Left kidney (tissue), 8 donors: ENCODE data around the gene OGDH. TPM values are rescaled to one million over a fixed set of nuclear protein-coding genes. Genes with fewer than 3 reads are reported as not detected.
A peak's percentile ranks its signal among the peaks of the same experiment; 100 is the strongest.
"Not testable (repeated sequence)": the region's sequence is repeated elsewhere in the genome, so short reads cannot be mapped to it uniquely, and the experiment has no call there.

ENCODE experiments used
- DNase-seq: peaks from one replicate; pipeline ENCODE4 v3.0.0-alpha.2; 2013
- long read RNA-seq, 8 donors: transcript quantifications; one replicate each; lab custom pipeline, GENCODE V29; 2026
- polyA plus RNA-seq: library from polyadenylated mRNA; unstranded; fragments of 120-200 nt; gene quantifications from one replicate; pipeline ENCODE4 v1.2.1, GENCODE V29; 2013; ENCODE audit not compliant: insufficient read length

Gene OGDH
- 86.0 TPM for polyA plus RNA-seq
- long read RNA-seq, donor 1, full-length matches to known transcripts: 9 of 38 reads
- long read RNA-seq, donor 1, partial matches to known transcripts: 29 of 38 reads
- long read RNA-seq, donor 1, other reads (novel, unspliced or antisense): 0 of 38 reads
- long read RNA-seq, donor 2, full-length matches to known transcripts: 4 of 4 reads
- long read RNA-seq, donor 2, partial matches to known transcripts: 0 of 4 reads
- long read RNA-seq, donor 2, other reads (novel, unspliced or antisense): 0 of 4 reads
- long read RNA-seq, donor 3, full-length matches to known transcripts: 7 of 7 reads
- long read RNA-seq, donor 3, partial matches to known transcripts: 0 of 7 reads
- long read RNA-seq, donor 3, other reads (novel, unspliced or antisense): 0 of 7 reads
- long read RNA-seq, donor 4: 0 reads
- long read RNA-seq, donor 5, full-length matches to known transcripts: 8 of 8 reads
- long read RNA-seq, donor 5, partial matches to known transcripts: 0 of 8 reads
- long read RNA-seq, donor 5, other reads (novel, unspliced or antisense): 0 of 8 reads
- long read RNA-seq, donor 6, full-length matches to known transcripts: 8 of 13 reads
- long read RNA-seq, donor 6, partial matches to known transcripts: 5 of 13 reads
- long read RNA-seq, donor 6, other reads (novel, unspliced or antisense): 0 of 13 reads
- long read RNA-seq, donor 7, full-length matches to known transcripts: 9 of 65 reads
- long read RNA-seq, donor 7, partial matches to known transcripts: 56 of 65 reads
- long read RNA-seq, donor 7, other reads (novel, unspliced or antisense): 0 of 65 reads
- long read RNA-seq, donor 8, partial matches to known transcripts: 20 of 20 reads
- long read RNA-seq, donor 8, other reads (novel, unspliced or antisense): 0 of 20 reads

- DNase-seq: peak; percentile 98
These were observed at the start of gene OGDH for GRCh38 chr7:44606341-44607140. OGDH (plus strand) TSS chr7:44606627; CDS start chr7:44624344, 17,717 bp downstream.

GRCh38 chr7:44557485-44557884, 48.9 kb upstream of the OGDH start:
- no peak for DNase-seq

DNA sequence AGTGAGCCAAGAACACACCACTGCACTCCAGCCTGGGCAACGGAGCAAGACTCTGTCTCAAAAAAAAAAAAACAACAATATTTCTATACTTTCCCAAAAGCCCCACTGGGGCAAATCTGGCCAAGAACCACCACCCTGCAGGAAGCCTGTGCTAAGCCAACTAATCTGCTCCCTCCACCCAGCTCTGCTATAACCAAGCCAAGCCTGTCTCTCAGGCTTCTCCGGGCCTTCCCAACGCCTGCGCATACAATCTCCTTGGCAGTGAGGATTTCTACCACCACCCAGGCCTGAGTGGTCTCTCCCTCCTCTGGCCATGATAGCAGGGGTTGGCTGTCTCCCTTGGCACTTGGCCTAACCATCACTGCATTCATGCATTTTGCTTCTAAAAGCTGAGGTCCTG, 46.9 kb upstream of the OGDH start:
- no peak for DNase-seq

GRCh38 chr7:44561481-44561880, 44.9 kb upstream of the OGDH start:
- no peak for DNase-seq

DNA sequence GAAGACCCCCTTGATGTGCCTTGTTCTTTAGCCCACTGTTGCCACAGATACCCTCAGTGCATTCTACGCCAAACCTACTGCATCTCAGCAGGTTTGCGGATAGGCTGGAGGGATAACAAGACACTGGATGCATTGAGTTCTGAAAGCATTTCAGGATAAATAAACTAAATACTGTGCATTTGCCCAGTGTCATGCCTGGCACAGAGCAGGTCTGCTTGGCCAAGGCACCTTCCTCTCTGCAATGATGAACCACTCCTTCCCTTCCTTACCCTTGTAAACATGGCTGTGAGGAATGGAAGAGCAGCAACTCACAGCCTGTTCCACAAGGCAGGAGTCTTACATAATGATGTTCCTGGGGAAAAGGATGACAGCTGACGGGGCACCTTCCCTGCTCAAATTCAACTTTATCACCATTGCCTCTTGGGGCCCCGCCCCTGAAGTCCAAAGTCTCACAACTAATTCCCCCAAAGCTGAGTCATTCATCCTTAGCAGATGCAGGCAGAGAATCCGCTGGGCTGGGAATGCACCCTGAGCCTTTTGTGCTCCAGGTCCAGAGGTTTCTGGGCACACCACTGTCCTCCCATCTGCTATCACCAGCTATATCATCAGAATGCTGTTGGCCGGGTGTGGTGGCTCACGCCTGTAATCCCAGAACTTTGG, 44.3 kb upstream of the OGDH start:
- DNase-seq: no peak

DNA sequence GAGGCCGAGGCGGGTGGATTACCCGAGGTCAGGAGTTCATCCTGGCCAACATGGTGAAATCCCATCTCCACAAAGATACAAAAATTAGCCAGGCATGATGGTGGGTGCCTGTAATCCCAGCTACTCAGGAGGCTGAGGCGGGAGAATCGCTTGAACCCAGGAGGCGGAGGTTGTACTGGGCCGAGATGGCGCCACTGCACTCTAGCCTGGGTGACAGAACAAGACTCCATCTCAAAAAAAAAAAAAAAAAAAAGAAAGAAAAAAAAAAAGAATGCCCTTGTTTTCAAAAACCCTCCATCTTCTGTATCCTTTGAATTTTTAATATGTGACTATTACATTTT, 43.8 kb upstream of the OGDH start:
- DNase-seq: not testable (repeated sequence)

- DNase-seq: no peak
These were observed 43.2 kb upstream of the OGDH start for GRCh38 chr7:44563171-44563679.

- no peak for DNase-seq
These were observed 41.8 kb upstream of the OGDH start for GRCh38 chr7:44564606-44565005.

GRCh38 chr7:44565097-44565794, 41.2 kb upstream of the OGDH start:
- DNase-seq: no peak

DNA sequence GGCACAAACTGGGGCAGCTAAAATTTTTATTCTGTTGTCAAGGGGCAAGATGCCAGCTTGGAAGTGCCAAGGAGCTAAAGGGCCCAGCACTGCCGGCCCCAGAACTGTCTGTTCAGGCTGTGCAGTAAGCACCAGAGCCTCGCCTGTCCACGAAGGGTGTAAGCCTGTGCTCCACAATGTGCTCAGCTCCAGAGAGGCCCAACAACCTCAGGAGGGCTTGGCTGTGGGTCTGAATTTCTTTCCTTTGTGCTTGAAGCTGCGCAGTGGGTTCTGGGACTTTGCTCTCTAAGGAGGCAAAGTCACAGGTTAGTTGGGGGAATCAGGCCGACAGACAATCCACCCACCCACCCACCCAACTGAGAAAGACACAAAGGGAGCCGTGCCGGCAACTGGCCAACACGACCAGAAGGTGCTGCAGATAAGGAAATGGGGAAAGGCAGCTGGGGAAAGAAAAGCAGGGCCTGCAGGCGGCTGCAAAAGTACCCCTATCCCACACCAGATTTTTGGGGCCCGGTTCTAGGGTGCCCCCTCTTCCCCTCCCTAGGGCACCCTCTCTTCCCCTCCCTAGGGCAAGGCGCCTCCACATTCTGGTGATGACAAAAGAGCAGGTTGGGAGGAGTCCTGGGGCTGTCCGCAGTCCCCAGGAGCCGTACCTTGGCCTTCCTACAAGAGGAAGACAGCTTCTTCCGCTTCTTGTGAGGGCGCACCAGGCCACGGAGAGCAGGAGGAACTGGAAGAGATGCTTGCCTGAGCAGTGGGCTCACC, 40.5 kb upstream of the OGDH start:
- DNase-seq: no peak

- DNase-seq: no peak
These were observed 39.7 kb upstream of the OGDH start for GRCh38 chr7:44566680-44567079.

- no peak for DNase-seq
These were observed 38.5 kb upstream of the OGDH start for GRCh38 chr7:44567884-44568283.

- DNase-seq: no peak
These were observed 37.5 kb upstream of the OGDH start for GRCh38 chr7:44568771-44569560.

DNA sequence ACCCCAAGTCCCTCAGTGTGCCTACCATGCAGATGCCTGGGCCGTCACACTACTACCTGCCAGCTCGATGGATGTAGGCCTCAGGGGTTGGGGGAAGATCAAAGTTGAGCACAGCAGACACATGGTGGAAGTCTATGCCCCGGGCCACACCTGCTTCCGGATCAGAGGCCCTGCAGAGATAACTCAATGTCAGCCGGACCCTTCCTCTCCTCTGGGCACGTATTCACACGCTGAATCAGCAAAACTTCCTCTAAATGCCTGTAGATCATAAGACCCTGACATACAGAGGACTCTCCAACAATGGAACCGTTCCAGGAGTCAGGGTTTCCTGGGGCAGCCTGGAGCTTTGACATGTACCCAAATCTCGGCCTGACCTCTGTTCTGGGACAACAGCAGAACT, 36.5 kb upstream of the OGDH start:
- no peak for DNase-seq

DNA sequence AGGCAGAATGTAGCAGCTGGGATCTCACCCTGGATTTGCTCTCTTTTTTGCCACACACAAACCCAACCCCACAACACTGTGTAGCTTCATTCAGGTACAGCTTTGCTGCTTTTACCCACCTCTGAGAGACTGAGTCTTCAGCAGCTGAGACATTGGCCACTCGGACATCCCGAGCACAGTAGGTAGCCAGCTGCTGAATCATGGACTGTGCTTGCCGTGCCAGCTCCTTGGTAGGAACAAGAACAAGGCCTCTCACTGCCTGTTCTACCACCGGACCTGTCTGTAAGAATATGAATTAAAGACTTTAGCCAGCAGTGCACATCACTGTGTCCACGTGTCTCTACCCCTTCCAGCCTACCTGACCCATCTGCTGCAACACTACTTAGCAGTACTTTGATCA, 33.7 kb upstream of the OGDH start:
- no peak for DNase-seq

- DNase-seq: peak; percentile 92
These were observed 32.8 kb upstream of the OGDH start, which contains the start of gene DDX56 for GRCh38 chr7:44573464-44574286. DDX56 (minus strand) TSS chr7:44573908; CDS start chr7:44573895, 13 bp downstream.

DNA sequence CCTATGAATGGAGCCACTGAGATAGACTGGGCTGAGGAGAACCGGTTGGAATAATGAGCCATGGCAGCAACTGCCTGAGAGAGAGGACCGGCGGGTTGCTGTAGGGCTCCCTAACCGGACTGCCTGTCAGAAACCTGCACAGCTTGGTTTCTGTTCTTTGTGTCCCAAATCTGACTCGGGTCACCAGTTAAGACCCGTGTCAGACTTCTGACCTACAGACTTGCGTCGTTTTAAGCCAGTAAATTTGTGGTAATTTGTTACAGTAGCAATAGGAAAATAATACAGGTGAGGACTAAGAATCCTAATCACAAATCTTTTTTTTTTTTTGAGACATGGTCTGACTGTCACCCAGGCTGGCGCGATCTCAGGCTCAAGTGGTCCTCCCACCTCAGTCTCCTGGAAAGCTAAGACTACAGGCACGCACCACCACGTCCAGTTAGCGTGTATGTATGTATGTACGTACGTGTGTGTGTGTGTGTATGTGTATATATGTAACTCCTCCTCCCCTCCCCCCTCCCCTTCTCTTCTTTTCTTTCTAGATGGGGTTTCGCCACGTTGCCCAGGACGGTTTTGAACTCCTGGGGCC, 32.0 kb upstream of the OGDH start:
- no peak for DNase-seq

GRCh38 chr7:44575054-44575453, 31.4 kb upstream of the OGDH start:
- DNase-seq: no peak
